ENCODE measurements around the gene MAP3K6.

MAP3K6 gene

DNA sequence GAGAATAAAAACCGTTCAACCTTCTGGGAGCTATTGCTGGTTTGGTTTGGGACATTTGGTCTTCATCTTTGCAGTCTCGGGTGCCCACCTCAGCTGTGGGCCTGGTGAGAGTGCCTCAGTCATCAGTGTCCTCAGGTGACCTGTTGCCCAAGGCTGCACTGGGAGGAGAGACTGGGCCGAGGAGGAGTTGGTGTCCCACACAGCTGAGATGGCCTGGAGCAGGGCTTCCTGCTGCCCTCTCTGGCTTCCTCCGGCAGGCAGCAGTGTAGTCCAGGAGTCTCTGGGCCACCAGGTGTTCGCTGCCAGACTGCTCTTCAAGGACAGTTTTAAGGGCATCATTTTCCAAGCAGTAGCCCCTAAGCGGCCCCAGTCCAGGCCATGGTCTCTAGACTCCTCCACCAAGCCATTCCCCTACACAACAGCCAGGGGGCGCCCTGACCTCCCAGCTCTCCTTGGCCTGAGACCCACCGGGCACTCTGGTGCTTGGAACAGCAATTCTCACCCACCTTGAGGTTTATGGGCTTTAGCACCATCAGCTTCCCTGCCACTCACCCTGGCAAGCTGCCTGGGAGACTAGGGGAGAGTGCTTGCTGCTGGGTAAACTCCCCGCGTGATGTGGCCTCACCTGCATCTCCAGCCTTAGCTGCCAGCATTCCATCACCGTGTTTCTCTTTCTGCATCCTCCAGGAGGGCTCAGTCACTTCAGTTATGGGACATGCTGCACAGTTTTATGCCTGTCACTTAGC is 34.1 kb downstream of the MAP3K6 start:
- no peak for DNase-seq

DNA sequence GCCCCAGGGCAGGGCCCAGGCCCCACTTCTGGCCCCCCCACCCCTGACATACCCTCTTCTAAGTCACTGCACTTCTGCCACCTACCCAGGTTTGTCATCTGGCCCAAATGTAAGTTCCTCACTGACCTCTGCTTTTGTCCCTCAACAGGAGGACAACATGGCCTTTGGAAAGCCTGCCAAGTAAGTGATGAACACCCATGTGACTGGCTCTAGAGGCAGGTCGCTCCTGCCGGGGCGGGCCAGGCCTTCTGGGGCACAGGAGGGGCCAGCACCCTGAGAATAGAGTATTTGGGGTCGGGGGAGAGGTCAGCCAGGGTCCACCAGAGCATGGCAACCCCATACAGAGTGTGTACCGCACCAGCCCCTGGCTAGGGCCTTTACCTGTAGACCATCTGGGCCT is 34.8 kb downstream of the MAP3K6 start:
- no peak for DNase-seq

DNA sequence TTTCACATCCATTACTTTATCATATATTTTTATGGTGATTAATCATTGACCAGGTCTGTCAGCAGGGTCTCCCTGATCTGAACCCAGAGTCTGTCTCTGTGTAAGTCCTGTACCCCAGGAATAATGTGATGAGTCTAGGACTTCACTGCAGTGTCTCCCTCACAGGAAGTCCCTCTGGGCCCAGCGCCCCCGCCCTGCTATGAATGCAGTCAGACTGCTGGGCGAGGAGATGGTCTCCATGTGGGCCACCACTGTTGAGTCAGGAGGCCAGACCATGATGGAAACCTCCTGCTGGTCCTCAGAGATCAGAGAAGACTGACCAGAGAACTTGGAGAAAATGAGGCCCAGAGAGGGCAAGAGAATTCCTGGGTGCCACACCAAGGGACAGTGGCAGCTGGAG is 35.3 kb downstream of the MAP3K6 start:
- no peak for DNase-seq

DNA sequence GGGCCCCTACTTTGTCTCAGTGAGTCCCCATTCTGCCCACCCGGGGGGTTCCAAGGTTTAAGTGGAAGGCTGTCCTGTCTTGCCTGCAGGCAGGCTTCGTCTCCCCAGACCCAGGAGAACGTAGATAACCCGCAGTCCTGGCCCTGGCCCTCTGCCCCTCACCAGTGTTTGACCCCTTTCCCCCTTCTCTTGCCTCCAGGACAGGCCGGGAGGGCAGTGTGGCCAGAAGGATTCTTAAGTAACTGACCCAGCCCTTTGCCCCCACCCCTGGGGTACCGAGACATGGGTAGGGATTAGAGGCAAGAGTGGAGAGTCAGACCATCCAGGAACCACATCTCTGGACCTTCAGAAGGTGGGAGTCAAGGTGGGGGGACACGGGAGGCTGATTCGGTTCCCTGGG is 36.0 kb downstream of the MAP3K6 start:
- DNase-seq: no peak

DNA sequence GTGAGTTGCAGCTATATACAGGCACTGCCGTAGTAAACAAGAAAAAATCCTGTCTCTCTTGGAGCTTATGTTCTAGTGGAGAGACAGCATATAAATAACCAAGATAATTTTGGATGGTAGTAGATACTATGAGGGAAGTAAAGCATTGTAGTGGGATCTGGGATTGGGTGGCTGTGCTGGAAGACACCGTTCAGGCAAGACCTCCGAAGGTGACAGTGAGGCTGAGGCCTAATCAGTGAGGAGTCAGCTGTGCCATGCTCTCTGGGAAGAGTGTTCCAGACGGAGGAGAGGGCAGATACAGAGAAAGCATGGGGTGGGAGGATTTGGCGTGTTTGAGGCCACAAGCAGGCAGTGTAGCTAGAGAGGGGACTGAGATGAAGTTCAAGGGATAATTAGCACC is 38.8 kb downstream of the MAP3K6 start:
- no peak for DNase-seq

DNA sequence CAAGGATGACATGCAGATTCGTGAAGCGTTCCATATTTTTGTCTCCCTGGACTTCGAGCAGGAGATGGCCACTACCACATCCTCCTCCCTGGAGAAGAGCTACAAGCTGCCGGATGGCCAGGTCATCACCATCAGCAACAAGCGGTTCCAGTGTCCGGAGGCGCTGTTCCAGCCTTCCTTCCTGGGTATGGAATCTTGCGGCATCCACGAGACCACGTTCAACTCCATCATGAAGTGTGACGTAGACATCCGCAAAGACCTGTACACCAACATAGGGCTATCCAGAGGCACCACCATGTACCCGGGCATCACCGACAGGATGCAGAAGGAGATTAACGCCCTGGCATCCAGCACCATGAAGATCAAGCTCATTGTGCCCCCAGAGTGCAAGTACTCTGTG is 41.5 kb downstream of the MAP3K6 start:
- DNase-seq: no peak

DNA sequence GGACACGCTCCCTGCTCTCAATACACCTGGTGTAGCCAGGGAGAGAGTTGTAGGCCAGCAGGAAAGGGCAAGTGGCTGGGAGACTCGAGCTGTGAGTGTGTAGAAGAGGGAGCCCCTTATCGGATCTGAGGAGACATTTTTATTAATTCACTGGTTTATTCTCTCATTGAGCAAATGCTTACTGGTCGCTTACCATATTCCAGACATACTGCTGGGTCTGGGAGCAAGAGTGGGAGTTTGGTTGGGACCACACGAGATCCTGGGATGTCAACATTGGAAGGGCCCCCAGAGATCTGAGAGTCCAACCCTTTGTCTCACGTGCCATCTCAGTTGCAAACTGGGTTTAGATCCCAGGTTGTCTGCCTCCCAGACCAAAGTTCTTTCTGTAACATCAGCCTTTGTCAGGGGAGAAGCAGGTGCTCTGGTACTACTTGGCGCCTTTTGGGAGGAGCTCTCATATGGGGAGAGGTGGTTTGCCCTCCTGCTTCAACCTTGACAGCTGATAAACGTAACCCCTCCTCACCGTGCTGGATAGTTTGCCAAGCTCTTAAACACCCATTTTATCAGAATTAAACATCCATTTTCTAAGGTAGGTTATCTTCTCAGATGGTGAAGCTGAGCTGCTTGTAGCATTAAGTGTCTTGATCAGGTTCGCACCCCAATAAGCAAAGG is 44.1 kb downstream of the MAP3K6 start:
- DNase-seq: no peak

DNA sequence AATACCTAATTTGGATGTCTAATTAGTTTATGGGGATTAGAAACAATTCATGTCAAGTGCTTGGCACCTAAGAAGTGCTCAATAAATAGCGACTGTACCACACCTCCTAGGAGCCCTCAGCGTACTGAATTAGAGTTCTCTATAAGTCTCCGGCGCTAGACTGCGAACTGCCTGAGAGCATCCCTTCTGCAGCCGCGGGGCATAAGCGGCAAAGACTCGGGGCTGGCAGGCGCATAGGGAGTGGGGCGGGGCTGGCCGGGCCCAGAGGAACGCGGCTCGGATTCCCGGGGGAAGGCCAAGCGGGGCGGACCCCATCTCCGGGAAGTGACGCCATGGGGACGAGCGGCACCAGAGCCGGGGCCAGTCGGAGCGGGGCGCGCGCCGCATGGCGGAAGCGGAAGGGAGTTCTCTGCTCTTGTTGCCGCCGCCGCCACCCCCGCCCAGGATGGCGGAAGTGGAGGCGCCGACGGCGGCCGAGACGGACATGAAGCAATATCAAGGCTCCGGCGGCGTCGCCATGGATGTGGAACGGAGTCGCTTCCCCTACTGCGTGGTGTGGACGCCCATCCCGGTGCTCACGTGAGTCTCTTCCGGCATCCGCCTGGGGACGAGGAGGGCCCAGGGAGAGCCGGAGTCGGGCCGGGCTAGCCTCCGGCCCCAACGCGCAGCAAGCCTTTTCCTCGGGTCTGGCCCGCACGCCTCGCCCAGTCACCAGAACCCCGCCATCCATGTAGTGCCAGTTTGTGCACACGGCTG is 44.8 kb downstream of the MAP3K6 start, which contains the start of gene TMEM222:
Gene TMEM222 (plus strand): TSS at position 351 of the 756 bp plus-strand sequence. CDS start 35 bp downstream, at position 386.
- DNase-seq: peak; percentile 98

DNA sequence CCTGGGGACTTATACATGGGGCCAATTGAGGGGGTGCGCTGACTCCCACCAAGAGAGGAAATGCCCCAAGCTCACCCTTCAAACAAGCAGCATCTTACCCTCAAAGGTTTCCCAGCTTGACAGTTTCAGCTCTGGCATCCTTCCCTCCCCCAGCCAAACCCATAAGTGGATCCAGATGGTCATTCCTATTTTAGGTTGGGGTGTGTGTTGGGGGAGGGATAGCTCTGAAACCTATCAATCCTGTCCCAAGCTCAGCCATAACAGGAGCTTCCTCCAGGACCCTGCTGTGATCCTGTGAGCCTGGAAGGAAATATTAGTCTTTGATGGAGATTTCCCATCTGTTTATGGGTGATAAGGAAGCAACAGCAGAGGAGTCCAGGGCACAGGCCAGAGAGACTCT is 48.2 kb downstream of the MAP3K6 start:
- no peak for DNase-seq

DNA sequence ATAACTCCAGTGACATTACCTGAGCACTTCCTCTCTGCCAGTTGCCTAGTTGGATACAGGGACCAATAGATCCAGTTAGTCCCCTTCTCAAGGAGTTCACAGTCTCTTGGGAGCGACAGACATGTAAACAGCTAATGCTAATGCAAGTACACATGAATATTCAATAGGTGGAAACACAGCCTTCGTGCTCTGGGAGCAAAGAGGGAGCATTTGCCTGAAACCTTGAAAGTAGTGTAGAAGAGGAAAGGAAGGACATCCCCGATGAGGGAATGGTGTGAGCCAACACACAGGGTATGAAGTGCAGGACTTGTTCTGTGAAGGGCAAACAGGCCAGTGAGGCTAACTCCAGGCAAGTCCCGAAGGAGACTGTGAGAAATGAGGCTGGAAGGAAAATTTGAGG is 48.6 kb downstream of the MAP3K6 start:
- no peak for DNase-seq

DNA sequence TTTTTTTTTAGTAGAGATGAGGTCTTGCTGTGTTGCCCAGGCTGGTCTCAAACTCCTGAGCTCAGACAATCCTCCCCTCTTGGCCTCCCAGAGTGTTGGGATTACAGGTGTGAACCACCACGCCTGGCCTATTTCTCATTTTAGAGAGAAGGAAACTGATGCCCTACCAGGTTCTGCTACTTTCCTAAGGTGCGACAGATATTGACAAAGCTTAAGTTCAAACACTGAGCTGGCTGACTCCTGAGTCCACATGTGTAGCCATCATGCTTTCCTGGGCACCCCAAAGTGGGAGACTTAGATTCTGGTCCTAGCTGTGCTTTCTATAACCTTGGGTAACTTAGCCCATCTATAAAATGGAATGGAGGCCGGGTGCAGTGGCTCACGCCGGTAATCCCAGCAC is 49.9 kb downstream of the MAP3K6 start:
- DNase-seq: no peak

DNA sequence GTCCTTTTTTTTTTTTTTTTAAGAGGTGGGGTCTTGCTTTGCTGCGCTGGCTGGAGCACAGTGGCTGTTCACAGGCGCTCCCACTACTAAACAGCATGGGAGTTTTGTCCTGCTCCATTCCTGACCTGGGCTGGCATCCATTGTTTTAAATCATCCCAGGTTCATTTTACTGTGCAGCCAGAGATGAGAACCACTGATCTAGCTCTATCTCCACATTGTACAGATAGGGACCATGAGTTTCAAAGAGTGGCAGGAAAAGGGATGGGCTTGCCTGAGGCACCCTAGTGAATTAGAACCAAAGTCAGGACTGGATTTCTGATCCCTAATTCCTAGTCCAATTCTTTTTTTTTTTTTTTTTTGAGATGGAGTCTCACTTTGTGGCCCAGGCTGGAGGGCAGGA is 52.0 kb downstream of the MAP3K6 start:
- DNase-seq: no peak

DNA sequence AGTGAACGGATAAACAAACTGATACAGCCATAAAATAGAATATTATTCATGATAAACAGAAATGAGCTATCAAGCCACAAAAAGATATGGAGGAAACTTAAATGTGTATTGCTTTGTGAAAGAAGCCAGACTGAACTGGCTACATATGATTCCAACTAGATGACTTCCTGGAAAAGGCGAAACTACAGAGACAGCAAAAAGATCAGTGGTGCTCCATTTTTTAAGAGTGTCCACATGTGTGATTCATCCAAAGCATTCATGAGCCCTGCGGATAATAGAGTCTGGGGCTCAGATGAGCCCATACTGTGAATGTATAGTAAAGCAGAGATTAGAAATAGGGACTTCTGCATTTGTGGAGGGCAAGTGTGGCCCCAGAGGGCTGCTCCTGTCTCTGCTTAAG is 52.6 kb downstream of the MAP3K6 start:
- DNase-seq: no peak

DNA sequence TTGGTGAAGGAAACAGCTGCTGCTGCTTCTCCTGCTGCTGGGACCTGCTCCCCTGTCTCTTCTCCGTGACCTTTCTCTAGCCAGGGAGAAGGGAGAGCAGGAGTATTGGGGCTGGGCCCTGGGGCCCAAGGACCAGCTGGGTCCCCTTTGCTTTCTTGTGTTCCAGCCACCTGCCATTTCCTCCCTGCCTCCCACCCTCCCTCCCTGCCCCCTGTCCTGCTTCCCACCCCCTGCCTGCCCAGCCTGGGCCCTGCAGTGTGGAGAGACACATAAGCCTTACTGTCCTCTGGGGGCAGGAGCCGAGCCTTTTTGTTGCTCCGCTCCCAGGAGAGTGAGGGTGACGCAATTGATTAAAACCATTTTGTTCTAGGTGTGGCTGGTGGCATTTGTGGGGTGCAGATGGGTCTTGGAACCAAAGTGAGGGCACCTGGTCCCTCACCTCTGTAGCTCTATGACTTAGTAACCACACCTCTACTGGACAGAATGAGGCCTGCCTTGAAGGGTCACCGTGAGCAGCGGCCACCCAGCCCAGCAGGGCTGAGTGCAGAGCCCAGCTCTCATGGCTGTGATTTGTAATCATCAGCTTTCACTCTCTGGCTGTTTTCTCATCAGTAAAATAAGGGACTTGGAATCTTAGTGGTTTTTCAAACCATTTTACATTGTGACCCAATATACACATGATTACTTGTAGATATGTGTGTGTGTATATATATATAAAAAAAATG is 58.7 kb downstream of the MAP3K6 start:
- DNase-seq: no peak

DNA sequence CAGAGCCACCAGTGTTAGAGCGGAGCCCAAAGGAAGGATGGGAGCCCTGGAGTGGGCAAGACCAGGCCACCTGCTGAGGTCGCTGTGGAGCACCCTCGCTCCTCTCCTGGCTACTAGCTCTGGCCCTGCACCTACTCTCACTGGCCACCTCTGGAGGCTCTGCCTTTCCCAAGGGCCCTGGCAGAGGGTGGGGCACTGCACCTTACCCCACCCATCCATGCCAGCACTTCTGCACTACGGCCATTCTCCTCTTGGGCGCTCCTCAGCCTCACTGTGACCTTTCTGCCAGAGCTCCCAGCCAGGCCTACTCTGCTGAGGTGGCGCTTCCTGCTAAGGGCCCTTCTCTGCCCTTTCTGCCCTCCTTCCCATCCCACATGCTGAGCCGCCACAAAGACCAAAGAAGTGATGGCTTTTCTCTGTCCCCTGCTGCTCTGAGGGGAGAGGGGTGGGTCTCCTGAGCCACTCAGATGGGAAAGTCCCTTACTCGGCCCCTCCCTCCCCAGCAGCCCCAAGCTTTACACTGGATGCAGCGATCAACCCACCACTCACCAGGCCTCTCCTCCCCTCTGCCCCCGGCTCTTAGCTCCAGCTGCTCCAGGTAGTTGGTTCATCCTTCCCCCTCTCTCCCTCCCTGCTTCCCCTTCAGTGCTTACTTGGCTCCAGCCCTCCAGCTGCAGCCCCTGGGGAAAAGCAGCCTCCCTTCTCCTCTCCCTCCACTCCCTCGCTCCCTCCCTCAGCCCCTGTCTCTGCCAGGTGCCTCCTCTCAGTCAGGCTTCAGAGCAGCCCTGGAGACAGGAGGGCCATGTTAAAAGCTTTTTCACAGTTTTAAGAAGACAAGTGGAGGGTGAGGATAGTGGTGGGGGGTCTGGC is 59.6 kb downstream of the MAP3K6 start:
- no peak for DNase-seq

DNA sequence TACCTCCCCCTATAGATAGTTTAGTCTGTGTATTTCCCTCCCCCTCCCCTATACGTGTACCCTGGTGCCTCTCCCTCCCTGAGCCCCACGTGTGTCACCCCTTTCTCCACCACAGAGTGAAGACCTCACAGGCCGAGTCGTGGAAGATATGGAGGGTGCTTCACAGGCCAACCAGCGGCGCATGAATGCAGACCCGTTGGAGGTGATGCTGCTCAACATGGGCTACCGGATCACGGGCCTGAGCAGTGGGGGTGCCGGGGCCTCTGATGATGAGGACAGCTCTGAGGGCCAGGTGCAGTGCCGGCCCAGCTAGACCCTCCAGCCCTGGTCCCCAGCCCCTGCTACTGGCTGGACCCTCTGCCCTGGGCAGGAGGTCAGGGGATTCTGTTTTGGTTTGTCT is 60.7 kb downstream of the MAP3K6 start:
- no peak for DNase-seq

All from activated gamma-delta T cell (primary cell).